NCI-H82 treated with DMSO at 0.1 percent for 48 hours (cell line): Measurements from ENCODE around the gene CELF4.

Experiments
- DNase-seq: peaks from one replicate; lab custom pipeline; 2025; ENCODE audit not compliant: unreplicated experiment; lab: John Stamatoyannopoulos, UW

Gene CELF4

DNA sequence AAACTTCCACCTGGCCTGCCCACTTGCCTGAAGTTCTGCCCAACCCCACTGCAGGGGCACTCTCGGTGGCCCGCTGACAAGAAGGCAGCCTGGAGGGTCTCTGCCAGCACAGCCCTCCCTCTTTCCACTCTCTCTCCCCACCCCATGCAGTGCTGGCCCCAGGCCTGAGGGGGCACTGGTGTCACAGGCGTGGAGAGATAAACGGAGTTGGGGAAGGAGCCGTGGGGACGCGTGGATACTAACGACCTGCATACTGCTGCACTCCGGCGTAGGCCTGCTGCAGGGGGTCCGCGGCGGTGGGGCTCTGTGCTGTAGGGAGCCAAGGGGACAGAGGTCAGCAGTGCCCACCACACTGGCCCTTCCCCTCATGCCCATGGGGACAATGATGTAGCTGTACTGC is 299.3 kb downstream of the CELF4 start:
- DNase-seq, result no peak

- no peak for DNase-seq
Measured at GRCh38 chr18:37265382-37265781, 300.2 kb downstream of the CELF4 start.

- DNase-seq, result no peak
Measured at GRCh38 chr18:37264956-37265355, 300.6 kb downstream of the CELF4 start.

GRCh38 chr18:37261988-37262387 is 303.6 kb downstream of the CELF4 start:
- no peak for DNase-seq

- no peak for DNase-seq
Measured at GRCh38 chr18:37261246-37261840, 304.3 kb downstream of the CELF4 start.

DNA sequence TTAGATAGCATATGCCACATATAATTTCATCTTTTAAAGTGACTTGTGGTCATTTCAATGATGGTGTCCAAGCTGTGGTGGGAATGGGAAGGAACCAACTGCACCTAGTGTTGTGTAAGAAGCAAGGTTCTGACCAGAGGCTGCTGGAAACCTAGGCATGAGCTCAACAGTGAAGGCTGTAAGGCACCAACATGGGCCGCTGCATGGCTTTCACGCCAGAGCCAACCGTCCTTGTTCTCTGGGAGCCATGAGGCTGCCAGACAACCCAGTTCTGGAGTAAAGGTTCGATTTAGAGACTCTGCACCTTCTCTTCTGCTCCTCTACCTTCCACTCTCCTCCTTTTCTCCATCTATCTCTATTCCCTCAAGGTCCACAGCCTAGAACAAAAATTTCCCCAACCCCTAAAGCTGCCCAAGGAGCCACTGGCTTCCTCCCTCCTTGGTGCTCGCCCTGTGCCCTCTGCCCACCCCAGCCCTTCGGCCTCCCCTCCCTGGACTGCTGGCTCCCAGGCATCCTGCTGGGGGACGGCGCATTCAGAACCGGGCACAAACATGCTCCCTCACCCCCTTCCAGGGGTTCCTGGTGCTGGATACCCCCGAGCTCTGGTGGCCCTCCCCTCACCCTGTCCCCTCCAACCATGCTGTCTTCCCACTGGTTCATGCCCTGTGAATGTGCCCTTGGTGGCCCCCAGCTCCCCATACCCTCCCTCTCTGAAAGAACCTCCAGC is 305.1 kb downstream of the CELF4 start:
- no peak for DNase-seq

GRCh38 chr18:37259711-37260110 is 305.9 kb downstream of the CELF4 start:
- DNase-seq, result no peak

GRCh38 chr18:37258819-37259218 is 306.8 kb downstream of the CELF4 start:
- no peak for DNase-seq

DNA sequence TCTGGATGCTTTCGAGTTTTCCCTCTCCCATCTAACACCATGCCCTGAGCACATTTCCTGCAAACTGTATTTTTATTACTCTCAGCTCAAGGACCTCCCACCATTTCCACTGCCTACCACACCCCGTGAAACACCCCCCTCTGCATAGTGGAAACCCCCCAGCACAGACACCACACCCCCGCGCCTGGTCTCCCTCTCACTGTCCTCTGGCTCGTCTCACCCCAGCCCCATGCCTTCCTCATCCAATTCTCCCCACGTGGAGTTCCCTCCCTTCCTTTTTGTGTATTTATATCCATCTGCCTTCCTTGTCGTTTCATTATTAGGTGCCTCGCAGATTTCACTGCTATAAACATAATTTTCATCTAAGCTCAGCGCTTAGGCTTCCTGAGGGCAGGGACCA is 307.5 kb downstream of the CELF4 start:
- DNase-seq, result no peak

GRCh38 chr18:37254973-37255372 is 310.6 kb downstream of the CELF4 start:
- no peak for DNase-seq

DNA sequence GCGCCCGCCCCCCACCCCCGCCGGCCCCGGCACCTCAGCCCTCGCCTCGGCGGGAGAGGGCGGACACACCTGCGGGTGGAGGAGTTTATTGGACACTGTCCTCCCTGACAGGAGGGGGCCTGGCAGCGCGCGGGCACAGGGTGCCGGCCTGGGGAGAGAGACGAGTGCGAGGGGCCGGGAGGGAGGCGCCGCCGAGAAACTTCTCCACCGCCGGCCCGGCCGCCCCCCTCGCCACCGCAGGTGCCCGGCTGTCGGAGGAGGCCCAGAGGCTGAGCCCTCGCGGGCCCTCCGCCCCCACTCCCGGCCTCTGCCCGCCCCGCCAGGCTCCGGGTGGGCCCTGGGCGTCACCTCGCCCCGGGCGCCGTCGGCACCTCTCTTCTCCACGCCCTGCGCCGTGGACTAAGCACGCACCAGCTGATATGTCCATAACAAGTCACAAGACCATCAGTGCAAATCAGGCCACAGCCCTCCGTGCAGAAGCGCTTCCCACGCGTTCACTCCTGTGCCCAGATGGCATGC is 311.3 kb downstream of the CELF4 start:
- no peak for DNase-seq

DNA sequence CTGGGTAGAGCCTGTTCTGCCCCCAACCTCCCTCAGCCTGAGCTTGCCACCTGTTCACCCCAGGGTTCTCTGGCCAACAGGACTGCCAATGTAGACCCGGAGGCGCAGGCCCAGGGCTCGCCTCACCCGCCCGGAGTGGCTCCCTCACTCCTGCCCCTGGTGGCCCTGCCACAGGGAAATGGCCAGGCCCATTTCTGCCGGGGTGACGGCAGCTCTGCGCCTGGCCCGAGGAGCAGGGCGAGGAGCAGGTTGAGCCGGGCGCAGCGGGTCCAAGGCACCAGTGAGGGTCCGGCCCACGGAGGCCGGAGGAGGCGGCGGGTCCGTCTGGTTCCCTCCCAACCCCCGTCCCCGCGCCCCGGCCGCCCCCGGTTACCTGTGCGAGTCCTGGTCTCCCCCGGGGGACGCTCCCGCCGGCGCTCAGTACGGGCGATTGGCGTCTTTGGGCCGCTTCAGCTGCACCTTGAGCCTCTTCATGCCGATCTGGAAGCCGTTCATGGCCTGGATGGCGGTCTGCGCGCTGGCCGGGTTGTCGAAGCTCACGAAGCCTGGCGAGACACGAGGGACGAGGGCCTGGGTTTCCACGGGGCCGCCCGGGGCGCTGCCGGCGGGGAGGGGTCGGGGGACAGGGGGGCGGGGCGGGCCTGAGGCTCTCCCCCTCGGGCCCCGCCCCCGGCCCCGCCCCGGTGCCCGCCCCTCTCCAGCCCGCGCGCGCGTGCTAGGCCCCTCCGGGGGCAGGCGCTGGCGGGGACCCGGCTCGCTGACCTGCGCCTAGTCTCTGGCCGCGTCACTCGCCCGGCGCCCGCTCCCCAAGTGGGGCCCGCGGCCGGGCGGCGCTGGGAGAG is 312.0 kb downstream of the CELF4 start:
- DNase-seq, result no peak

GRCh38 chr18:37252854-37253393 is 312.7 kb downstream of the CELF4 start:
- no peak for DNase-seq

GRCh38 chr18:37252342-37252741 is 313.3 kb downstream of the CELF4 start:
- no peak for DNase-seq

- DNase-seq, result no peak
Measured at GRCh38 chr18:37251679-37252078, 313.9 kb downstream of the CELF4 start.

DNA sequence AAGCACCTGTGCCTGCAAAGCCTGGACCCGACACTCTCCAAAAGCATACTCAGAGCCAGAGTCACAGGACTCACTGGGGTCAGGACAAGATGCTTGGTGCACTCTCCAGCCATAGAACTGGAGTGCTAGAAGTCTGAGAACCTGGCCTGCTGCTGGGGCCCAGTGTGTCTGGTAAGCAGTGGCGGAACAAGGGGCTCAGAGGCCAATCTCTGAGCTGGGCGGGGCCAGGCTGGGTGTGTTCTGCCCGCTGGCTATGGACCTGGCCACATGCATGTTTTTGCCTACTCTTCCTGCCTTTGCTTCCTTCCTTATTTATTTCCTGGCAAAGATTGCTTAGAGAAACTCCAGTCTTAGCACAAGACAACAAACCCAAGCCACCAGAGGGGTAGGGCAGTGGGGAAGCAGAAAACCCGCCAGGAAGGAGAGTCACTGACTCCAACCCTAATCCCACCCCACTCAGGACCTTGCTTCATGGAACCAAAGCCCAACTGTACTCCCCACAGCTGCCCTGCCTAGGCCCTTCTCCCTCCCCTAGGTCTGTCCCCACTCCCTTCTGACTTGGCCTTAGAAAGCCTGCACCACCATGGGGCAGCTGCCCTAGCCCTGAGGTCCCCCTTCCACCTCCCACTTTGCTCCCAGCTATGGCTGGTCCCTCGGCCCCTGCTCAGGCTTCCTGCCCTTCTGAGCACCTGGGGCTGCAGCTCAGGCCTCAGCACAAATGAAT is 315.5 kb downstream of the CELF4 start:
- no peak for DNase-seq

- no peak for DNase-seq
Measured at GRCh38 chr18:37249171-37249886, 316.3 kb downstream of the CELF4 start.

DNA sequence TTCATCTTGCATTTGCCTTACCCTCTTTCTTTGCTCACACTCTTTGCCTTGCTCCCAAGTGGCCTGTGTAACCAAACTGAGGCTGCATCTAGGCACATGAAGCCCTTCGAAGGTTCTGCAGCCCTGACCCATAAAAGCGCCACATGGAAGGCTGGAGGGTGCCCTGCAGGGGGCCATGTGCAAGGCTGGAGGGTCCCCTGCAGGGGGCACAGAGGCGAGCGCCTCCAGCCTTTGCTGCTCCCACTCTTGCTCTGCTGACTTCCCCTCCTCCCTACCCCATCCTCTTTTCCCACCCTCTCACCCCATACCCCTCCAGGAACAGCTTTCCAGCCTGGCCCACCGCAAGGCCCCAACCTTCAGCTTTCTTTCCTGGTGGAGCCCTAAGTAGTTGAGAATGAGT is 317.3 kb downstream of the CELF4 start:
- DNase-seq, result no peak

GRCh38 chr18:37247497-37248161 is 318.0 kb downstream of the CELF4 start:
- no peak for DNase-seq
